HG03103 (cell line): Measurements from ENCODE around the gene CCRL2.

Source experiments
- ATAC-seq: cut with Tn5 transposase; IDR thresholded peaks from one replicate; pipeline ENCODE4 v1.9.1; 2021; ENCODE audit warnings: low read depth; ENCODE audit not compliant: unreplicated experiment

Gene CCRL2

GRCh38 chr3:46455231-46456115 is 48.4 kb downstream of the CCRL2 start:
- no peak for ATAC-seq

GRCh38 chr3:46456118-46456517 is 49.1 kb downstream of the CCRL2 start:
- no peak for ATAC-seq
